ENCODE results near the gene LRMDA. TPM values are rescaled to one million over a fixed set of nuclear protein-coding genes. Genes with fewer than 3 reads are reported as not detected.

The LRMDA gene
- total and polyA plus RNA-seq, 10 of the 15 experiments (the other 5 are each of a cell fraction or from before 2014, with no cell fraction given): 0.07 to 0.54 (median 0.29) TPM; not detected in 4

- no peak overlapping the region for H3K4me3 ChIP-seq
- ChIA-PET CTCF (interaction anchor here (0.9 kb wide), 1 partner anchor 17 kb away, joined by 4 read pairs; no protein-coding TSS in a partner anchor), RAD21 (ENCODE audit: unreplicated experiment) (interaction anchor here (1.2 to 3.5 kb wide), 3 partner anchors 26 to 248 kb away, joined by 3 to 22 read pairs (median 3); partner anchors contain the start of gene ZNF503), POLR2A (interaction anchor here (1.1 kb wide), 1 partner anchor 14 kb away, joined by 3 read pairs; no protein-coding TSS in a partner anchor), SMC1A (ENCODE audit: uncharacterized antibody, unreplicated experiment) (interaction anchor here (1.2 to 2.1 kb wide), 3 partner anchors 13 to 248 kb away, joined by 4 to 5 read pairs (median 5); partner anchors contain the start of gene ZNF503)
- in situ Hi-C loops (cut with MboI): no loop called here
- no peak overlapping the region for H3K4me2 ChIP-seq (ENCODE audit: control insufficient read depth, insufficient read depth)
- no peaks in the 10 kb centered on the region; a peak in 1 of 4 replicates for H3K27me3 ChIP-seq (replicated peaks in 1 of 2; ENCODE audit: control insufficient read depth in 2 of 2, insufficient read depth in 2 of 2, low read length in 1 of 2)
- no peaks in the 10 kb centered on the region for H3K4me1 ChIP-seq (ENCODE audit: control insufficient read depth, insufficient read depth, low read length)
- H2AFZ ChIP-seq (ENCODE audit: control insufficient read depth, low read depth, low read length): no peak overlapping the region
- H3K36me3 ChIP-seq (ENCODE audit: control insufficient read depth in 2 of 2, insufficient read depth in 2 of 2, low read length in 1 of 2): no peaks in the 10 kb centered on the region
- no peak for DNase-seq (ENCODE audit: low read depth, low spot score)
- H3K79me2 ChIP-seq (ENCODE audit: control insufficient read depth, insufficient read depth, low read length): no peaks in the 10 kb centered on the region
- WGBS (ENCODE audit: insufficient coverage, insufficient replicate concordance, low lambda C conversion rate, missing lambda C conversion rate): 11% methylated on average over 1 of the region's 1 CpG
- ATAC-seq: no peak
- no peak for FAIRE-seq
- TF ChIP-seq KAT2A (conservative IDR thresholded peaks at IDR 0.05; ENCODE audit: control insufficient read depth, low read depth, low read length): no peak
- no peak for TF ChIP-seq NR2C2 (IDR thresholded peaks at IDR 0.05; ENCODE audit: borderline replicate concordance, control insufficient read depth, insufficient read length, low read depth)
- TF ChIP-seq KLF5 (IDR thresholded peaks at IDR 0.05; ENCODE audit: partially characterized antibody): no peak
- TF ChIP-seq POU2F2 (IDR thresholded peaks at IDR 0.05; ENCODE audit: borderline replicate concordance, low read depth, low read length): no peak
- TF ChIP-seq EZH2 (IDR thresholded peaks at IDR 0.05; ENCODE audit: borderline replicate concordance, control insufficient read depth, low read depth, low read length): no peak
- no peak for TF ChIP-seq E4F1 (IDR thresholded peaks at IDR 0.05; ENCODE audit: borderline replicate concordance, partially characterized antibody)
- no peak for TF ChIP-seq BCL3 (IDR thresholded peaks at IDR 0.05; ENCODE audit: borderline replicate concordance, insufficient read depth, low read depth, low read length, poor library complexity, severe bottlenecking)
- TF ChIP-seq ZNF207 (IDR thresholded peaks at IDR 0.05; ENCODE audit: borderline replicate concordance): no peak
- TF ChIP-seq ELK1 (IDR thresholded peaks at IDR 0.05; ENCODE audit: low read depth, low read length): no peak
- no peak for TF ChIP-seq GATAD2B (conservative IDR thresholded peaks at IDR 0.05; ENCODE audit: low read depth)
- H3K9ac ChIP-seq (ENCODE audit: control insufficient read depth, insufficient read depth, low read length): no peak overlapping the region
- H4K20me1 ChIP-seq (ENCODE audit: control insufficient read depth, insufficient read depth): no peaks in the 10 kb centered on the region
- BruUV-seq (replicated peaks): no TSS peak
- intact Hi-C loops (cut with micrococcal nuclease; ENCODE audit: unreplicated experiment): loop anchor here (10.0 kb wide), 1 partner anchor 245 kb away; the partner anchor contains the start of gene ZNF503
- no peaks in the 10 kb centered on the region; the same call in 2 of the 3 replicates for H3K9me3 ChIP-seq (replicated peaks; ENCODE audit: control insufficient read depth, insufficient read depth, low read length)
- H3K27ac ChIP-seq (ENCODE audit: control insufficient read depth, insufficient read depth): no peak overlapping the region
These were observed 218.0 kb downstream of the LRMDA start for GRCh38 chr10:75649466-75649865.

Data from GM12878 (cell line).